ENCODE results near the gene FADS2. TPM values are rescaled to one million over a fixed set of nuclear protein-coding genes. Genes with fewer than 3 reads are reported as not detected.

Gene FADS2
- total RNA-seq, 1 experiment from 2014 or later: 17.1 TPM

GRCh38 chr11:61812736-61813411, 15.2 kb upstream of the FADS2 start:
- RAD21 ChIA-PET (ENCODE audit: low non-redundant PET in 1 of 2, low total read pairs in 2 of 2, uncharacterized antibody in 2 of 2, unreplicated experiment in 2 of 2): no interaction called here
- Histone ChIP-seq H3K4me1 (ENCODE audit: control insufficient read depth in 1 of 2, insufficient read depth in 2 of 2, low read length in 2 of 2) (peaks cover 10 to 34% of the 10 kb centered on the region in 2 experiments), H2AFZ (ENCODE audit: low read depth, low read length, poor library complexity, severe bottlenecking) (no peak overlapping the region), H3K27ac (ENCODE audit: low read depth, low read length) (no peak overlapping the region), H3K4me3 (replicated peaks in 1 of 2; ENCODE audit: low read depth in 1 of 2, low read length in 2 of 2) (no peak overlapping the region), H3K27me3 (ENCODE audit: insufficient read depth, low read length) (no peaks in the 10 kb centered on the region), H3K9me3 (ENCODE audit: control insufficient read depth in 1 of 2, insufficient read depth in 1 of 2, low read depth in 1 of 2, low read length in 2 of 2) (no peaks in the 10 kb centered on the region), H3K79me2 (ENCODE audit: insufficient read depth, low read length) (peaks cover 9% of the 10 kb centered on the region), H3K9me2 (ENCODE audit: insufficient read depth) (no peaks in the 10 kb centered on the region), H3K9ac (ENCODE audit: low read length) (no peak overlapping the region), H4K20me1 (ENCODE audit: insufficient read depth) (no peaks in the 10 kb centered on the region), H3K36me3 (ENCODE audit: control insufficient read depth in 1 of 2, insufficient read depth in 2 of 2, low read length in 2 of 2) (peaks cover 2 to 10% of the 10 kb centered on the region in 2 experiments; a peak in 2 of 4 replicates), H3K4me2 (ENCODE audit: low read length) (no peak overlapping the region)
- POLR2A ChIA-PET: interaction anchor here (0.7 kb wide), 1 partner anchor 24 kb away, joined by 3 read pairs; no protein-coding TSS in a partner anchor
- intact Hi-C loops (cut with micrococcal nuclease): no loop called here
- CTCF ChIA-PET: interaction anchor here (3.0 kb wide), 1 partner anchor 16 kb away, joined by 32 read pairs; no protein-coding TSS in a partner anchor
- DNase-seq (ENCODE audit: low read depth, low spot score): no peak
- ATAC-seq: no peak
- BruUV-seq (replicated peaks): no TSS peak
- TF ChIP-seq, protein P1, sequence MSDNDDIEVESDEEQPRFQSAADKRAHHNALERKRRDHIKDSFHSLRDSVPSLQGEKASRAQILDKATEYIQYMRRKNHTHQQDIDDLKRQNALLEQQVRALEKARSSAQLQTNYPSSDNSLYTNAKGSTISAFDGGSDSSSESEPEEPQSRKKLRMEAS (IDR thresholded peaks at IDR 0.05): no peak
- TF ChIP-seq JUND (IDR thresholded peaks at IDR 0.05): no peak
- TF ChIP-seq FOSL1 (IDR thresholded peaks at IDR 0.05; ENCODE audit: low read depth): no peak
- no peak for TF ChIP-seq REST (IDR thresholded peaks at IDR 0.05; ENCODE audit: low read depth)
- no peak for TF ChIP-seq YY1 (IDR thresholded peaks at IDR 0.05; ENCODE audit: extremely low read depth, insufficient replicate concordance, low read depth, low read length)
- TF ChIP-seq SIN3A (IDR thresholded peaks at IDR 0.05; ENCODE audit: low read depth): no peak
- TF ChIP-seq EZH2 (IDR thresholded peaks at IDR 0.05): no peak
- TF ChIP-seq SRF (IDR thresholded peaks at IDR 0.05; ENCODE audit: low read depth): no peak
- TF ChIP-seq, protein P2, sequence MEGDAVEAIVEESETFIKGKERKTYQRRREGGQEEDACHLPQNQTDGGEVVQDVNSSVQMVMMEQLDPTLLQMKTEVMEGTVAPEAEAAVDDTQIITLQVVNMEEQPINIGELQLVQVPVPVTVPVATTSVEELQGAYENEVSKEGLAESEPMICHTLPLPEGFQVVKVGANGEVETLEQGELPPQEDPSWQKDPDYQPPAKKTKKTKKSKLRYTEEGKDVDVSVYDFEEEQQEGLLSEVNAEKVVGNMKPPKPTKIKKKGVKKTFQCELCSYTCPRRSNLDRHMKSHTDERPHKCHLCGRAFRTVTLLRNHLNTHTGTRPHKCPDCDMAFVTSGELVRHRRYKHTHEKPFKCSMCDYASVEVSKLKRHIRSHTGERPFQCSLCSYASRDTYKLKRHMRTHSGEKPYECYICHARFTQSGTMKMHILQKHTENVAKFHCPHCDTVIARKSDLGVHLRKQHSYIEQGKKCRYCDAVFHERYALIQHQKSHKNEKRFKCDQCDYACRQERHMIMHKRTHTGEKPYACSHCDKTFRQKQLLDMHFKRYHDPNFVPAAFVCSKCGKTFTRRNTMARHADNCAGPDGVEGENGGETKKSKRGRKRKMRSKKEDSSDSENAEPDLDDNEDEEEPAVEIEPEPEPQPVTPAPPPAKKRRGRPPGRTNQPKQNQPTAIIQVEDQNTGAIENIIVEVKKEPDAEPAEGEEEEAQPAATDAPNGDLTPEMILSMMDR (IDR thresholded peaks at IDR 0.05 in 2 of 3, conservative IDR thresholded peaks at IDR 0.05 in 1 of 3; ENCODE audit: borderline replicate concordance in 1 of 3, insufficient read depth in 1 of 3, low read depth in 2 of 3, low read length in 2 of 3): no peak
- no peak for TF ChIP-seq RAD21 (IDR thresholded peaks at IDR 0.05; ENCODE audit: low read depth)
- TF ChIP-seq EGR1 (IDR thresholded peaks at IDR 0.05; ENCODE audit: low read depth): no peak
- TF ChIP-seq CBX3 (IDR thresholded peaks at IDR 0.05; ENCODE audit: low read depth): no peak
- no peak for TF ChIP-seq EZH2phosphoT487 (IDR thresholded peaks at IDR 0.05; ENCODE audit: borderline replicate concordance)
- no peak for TF ChIP-seq POLR2A (IDR thresholded peaks at IDR 0.05; ENCODE audit: borderline replicate concordance, extremely low read depth, insufficient read depth, insufficient read length)
- no peak for TF ChIP-seq ZFX (IDR thresholded peaks at IDR 0.05)
- no peak for TF ChIP-seq ELF1 (IDR thresholded peaks at IDR 0.05; ENCODE audit: borderline replicate concordance, low read depth)
- TF ChIP-seq, protein P3, sequence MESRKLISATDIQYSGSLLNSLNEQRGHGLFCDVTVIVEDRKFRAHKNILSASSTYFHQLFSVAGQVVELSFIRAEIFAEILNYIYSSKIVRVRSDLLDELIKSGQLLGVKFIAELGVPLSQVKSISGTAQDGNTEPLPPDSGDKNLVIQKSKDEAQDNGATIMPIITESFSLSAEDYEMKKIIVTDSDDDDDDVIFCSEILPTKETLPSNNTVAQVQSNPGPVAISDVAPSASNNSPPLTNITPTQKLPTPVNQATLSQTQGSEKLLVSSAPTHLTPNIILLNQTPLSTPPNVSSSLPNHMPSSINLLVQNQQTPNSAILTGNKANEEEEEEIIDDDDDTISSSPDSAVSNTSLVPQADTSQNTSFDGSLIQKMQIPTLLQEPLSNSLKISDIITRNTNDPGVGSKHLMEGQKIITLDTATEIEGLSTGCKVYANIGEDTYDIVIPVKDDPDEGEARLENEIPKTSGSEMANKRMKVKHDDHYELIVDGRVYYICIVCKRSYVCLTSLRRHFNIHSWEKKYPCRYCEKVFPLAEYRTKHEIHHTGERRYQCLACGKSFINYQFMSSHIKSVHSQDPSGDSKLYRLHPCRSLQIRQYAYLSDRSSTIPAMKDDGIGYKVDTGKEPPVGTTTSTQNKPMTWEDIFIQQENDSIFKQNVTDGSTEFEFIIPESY (IDR thresholded peaks at IDR 0.05; ENCODE audit: extremely low read depth, insufficient replicate concordance, low read length): no peak
- TF ChIP-seq TCF7L2 (IDR thresholded peaks at IDR 0.05; ENCODE audit: borderline replicate concordance, extremely low read depth, insufficient read depth, insufficient read length): no peak

Measured in HCT116 (cell line).